Panc1 (cell line): ENCODE data around the gene COL4A4.

Experiments
- POLR2AphosphoS5 ChIP-seq: IDR thresholded peaks from 2 replicates; pipeline ENCODE4 v1.6.1; 2012; ENCODE audit warnings: mild to moderate bottlenecking, low read depth, low read length, moderate library complexity
- SIN3A ChIP-seq: IDR thresholded peaks from 2 replicates; pipeline ENCODE4 v1.6.1; 2012; ENCODE audit warnings: low read depth, mild to moderate bottlenecking, low read length, moderate library complexity, borderline replicate concordance; ENCODE audit not compliant: insufficient read depth
- TF ChIP-seq, protein P1 (sequence below): fragments of 450-650 bp; IDR thresholded peaks from 2 replicates; pipeline ENCODE4 v1.5.1; 2017; ENCODE audit warnings: mild to moderate bottlenecking
- TF ChIP-seq, protein P2 (sequence below), 2 experiments: IDR thresholded peaks; 2 replicates each; pipeline ENCODE4 v1.6.1; 2011 to 2012; ENCODE audit warnings: low read depth in 2 of 2, control low read depth in 1 of 2, low read length in 1 of 2, mild to moderate bottlenecking in 1 of 2, moderate library complexity in 1 of 2; ENCODE audit not compliant: insufficient read depth in 1 of 2

DNA sequence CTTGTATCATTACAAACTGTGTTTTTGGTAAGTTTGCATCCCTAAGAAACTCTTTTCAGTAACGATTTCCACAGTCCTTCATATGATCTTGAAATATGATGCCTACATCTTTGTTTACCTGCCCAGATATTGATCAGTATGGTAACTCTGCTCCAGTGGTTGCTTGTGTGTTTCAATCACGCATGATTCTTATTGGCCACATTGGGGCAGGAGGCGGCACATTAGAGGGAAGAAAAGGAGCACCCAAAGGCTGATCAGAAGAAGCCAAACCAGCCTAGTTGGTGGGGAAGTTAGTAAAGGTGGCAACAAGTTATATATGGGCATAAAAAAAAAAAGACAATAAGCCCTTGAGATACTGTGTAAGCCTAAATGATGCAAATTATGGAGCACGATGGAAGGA lies 169.2 kb downstream of the COL4A4 start:
- TF ChIP-seq, protein P1, sequence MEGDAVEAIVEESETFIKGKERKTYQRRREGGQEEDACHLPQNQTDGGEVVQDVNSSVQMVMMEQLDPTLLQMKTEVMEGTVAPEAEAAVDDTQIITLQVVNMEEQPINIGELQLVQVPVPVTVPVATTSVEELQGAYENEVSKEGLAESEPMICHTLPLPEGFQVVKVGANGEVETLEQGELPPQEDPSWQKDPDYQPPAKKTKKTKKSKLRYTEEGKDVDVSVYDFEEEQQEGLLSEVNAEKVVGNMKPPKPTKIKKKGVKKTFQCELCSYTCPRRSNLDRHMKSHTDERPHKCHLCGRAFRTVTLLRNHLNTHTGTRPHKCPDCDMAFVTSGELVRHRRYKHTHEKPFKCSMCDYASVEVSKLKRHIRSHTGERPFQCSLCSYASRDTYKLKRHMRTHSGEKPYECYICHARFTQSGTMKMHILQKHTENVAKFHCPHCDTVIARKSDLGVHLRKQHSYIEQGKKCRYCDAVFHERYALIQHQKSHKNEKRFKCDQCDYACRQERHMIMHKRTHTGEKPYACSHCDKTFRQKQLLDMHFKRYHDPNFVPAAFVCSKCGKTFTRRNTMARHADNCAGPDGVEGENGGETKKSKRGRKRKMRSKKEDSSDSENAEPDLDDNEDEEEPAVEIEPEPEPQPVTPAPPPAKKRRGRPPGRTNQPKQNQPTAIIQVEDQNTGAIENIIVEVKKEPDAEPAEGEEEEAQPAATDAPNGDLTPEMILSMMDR, result peak; percentile 27; the same call in 1 of the 2 replicates
- TF ChIP-seq, protein P2, sequence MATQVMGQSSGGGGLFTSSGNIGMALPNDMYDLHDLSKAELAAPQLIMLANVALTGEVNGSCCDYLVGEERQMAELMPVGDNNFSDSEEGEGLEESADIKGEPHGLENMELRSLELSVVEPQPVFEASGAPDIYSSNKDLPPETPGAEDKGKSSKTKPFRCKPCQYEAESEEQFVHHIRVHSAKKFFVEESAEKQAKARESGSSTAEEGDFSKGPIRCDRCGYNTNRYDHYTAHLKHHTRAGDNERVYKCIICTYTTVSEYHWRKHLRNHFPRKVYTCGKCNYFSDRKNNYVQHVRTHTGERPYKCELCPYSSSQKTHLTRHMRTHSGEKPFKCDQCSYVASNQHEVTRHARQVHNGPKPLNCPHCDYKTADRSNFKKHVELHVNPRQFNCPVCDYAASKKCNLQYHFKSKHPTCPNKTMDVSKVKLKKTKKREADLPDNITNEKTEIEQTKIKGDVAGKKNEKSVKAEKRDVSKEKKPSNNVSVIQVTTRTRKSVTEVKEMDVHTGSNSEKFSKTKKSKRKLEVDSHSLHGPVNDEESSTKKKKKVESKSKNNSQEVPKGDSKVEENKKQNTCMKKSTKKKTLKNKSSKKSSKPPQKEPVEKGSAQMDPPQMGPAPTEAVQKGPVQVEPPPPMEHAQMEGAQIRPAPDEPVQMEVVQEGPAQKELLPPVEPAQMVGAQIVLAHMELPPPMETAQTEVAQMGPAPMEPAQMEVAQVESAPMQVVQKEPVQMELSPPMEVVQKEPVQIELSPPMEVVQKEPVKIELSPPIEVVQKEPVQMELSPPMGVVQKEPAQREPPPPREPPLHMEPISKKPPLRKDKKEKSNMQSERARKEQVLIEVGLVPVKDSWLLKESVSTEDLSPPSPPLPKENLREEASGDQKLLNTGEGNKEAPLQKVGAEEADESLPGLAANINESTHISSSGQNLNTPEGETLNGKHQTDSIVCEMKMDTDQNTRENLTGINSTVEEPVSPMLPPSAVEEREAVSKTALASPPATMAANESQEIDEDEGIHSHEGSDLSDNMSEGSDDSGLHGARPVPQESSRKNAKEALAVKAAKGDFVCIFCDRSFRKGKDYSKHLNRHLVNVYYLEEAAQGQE (IDR thresholded peaks at IDR 0.05; ENCODE audit: insufficient read depth in 1 of 2, low read depth in 2 of 2, low read length in 1 of 2), result no peak
- no peak for TF ChIP-seq POLR2AphosphoS5
- TF ChIP-seq SIN3A, result no peak
